ENCODE measurements around the gene CR1. TPM values are rescaled to one million over a fixed set of nuclear protein-coding genes. Genes with fewer than 3 reads are reported as not detected.

The CR1 gene
- total RNA-seq, 6 experiments from 2014 or later: 1.1 to 7.8 (median 2.0) TPM

DNA sequence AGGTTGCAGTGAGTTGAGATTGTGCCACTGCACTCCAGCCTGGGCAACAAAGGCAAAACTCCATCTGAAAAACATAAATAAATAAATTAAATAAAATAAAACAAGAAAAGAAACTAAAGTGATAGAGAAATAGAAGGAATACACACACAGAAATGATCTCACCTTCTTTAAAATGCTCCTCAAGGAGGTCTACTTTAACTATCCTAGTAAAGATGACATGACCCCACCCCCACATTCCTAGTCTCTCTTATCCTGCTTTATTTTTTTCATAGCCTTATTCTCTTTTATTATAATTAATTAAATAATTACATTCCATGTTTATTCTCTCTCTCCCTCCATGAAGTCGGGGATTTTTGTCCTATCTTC, 131.0 kb downstream of the CR1 start:
- DNase-seq: no peak

DNA sequence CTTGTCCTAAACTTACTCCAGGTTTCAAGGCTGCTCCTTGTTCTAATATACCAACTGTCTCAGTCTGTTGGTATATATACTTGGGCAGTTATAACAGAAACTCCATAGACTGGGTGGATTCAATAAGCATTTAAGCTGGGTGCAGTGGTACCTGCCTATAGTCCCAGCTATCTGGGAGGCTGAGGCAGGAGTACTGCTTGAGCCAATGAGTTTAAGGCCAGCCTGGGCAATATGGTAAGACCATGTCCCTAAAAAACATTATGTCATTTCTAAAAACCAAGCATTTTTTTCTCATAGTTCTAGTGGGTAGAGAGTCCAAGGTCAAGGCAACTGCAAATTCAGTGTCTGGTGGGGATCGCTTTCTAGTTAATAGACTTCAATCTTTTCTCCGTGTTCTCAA, 131.5 kb downstream of the CR1 start:
- Histone ChIP-seq H3K9me3 (no peaks in the 10 kb centered on the region), H3K27ac (no peak overlapping the region), H3K4me1 (no peaks in the 10 kb centered on the region), H3K36me3 (no peaks in the 10 kb centered on the region), H3K27me3 (no peaks in the 10 kb centered on the region), H3K4me3 (no peak overlapping the region)
- TF ChIP-seq POLR2A (IDR thresholded peaks at IDR 0.05): no peak
- TF ChIP-seq, protein P1, sequence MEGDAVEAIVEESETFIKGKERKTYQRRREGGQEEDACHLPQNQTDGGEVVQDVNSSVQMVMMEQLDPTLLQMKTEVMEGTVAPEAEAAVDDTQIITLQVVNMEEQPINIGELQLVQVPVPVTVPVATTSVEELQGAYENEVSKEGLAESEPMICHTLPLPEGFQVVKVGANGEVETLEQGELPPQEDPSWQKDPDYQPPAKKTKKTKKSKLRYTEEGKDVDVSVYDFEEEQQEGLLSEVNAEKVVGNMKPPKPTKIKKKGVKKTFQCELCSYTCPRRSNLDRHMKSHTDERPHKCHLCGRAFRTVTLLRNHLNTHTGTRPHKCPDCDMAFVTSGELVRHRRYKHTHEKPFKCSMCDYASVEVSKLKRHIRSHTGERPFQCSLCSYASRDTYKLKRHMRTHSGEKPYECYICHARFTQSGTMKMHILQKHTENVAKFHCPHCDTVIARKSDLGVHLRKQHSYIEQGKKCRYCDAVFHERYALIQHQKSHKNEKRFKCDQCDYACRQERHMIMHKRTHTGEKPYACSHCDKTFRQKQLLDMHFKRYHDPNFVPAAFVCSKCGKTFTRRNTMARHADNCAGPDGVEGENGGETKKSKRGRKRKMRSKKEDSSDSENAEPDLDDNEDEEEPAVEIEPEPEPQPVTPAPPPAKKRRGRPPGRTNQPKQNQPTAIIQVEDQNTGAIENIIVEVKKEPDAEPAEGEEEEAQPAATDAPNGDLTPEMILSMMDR (IDR thresholded peaks at IDR 0.05): no peak
- intact Hi-C loops (cut with DNase I): no loop called here
- DNase-seq (no peak), ATAC-seq (no peak)
- 92% methylated on average over 2 of the region's 2 CpGs for WGBS (ENCODE audit: insufficient coverage, low coverage, low lambda C conversion rate, missing lambda C conversion rate)

More for the DNA sequence above, 131.0 kb downstream of the CR1 start:
- no peaks in the 10 kb centered on the region for H3K4me1 ChIP-seq
- no peak overlapping the region for H3K27ac ChIP-seq
- H3K27me3 ChIP-seq: no peaks in the 10 kb centered on the region
- no peak for TF ChIP-seq POLR2A (IDR thresholded peaks at IDR 0.05)
- TF ChIP-seq, protein P1 (IDR thresholded peaks at IDR 0.05): no peak
- H3K4me3 ChIP-seq: no peak overlapping the region
- H3K9me3 ChIP-seq: no peaks in the 10 kb centered on the region
- no peaks in the 10 kb centered on the region for H3K36me3 ChIP-seq
- WGBS (ENCODE audit: insufficient coverage, low coverage, low lambda C conversion rate, missing lambda C conversion rate): 92% methylated on average over 1 of the region's 1 CpG
- no peak for ATAC-seq
- intact Hi-C loops (cut with DNase I): no loop called here

- no peak overlapping the region for H3K4me3 ChIP-seq
- no peaks in the 10 kb centered on the region for H3K4me1 ChIP-seq
- DNase-seq: no peak
- 31% methylated on average over 5 of the region's 5 CpGs for WGBS (ENCODE audit: insufficient coverage, low coverage, low lambda C conversion rate, missing lambda C conversion rate)
- no peak overlapping the region for H3K27ac ChIP-seq
- no peak for ATAC-seq
- TF ChIP-seq, protein P1 (IDR thresholded peaks at IDR 0.05): no peak
- TF ChIP-seq POLR2A (IDR thresholded peaks at IDR 0.05): no peak
- no peaks in the 10 kb centered on the region for H3K9me3 ChIP-seq
- no peaks in the 10 kb centered on the region for H3K27me3 ChIP-seq
- H3K36me3 ChIP-seq: no peaks in the 10 kb centered on the region
- intact Hi-C loops (cut with DNase I): no loop called here
Observed at GRCh38 chr1:207628776-207629175, 132.8 kb downstream of the CR1 start.

GRCh38 chr1:207631137-207631536, 135.2 kb downstream of the CR1 start:
- WGBS (ENCODE audit: insufficient coverage, low coverage, low lambda C conversion rate, missing lambda C conversion rate): 43% methylated on average over 1 of the region's 1 CpG

More at GRCh38 chr1:207631137-207631536, 135.2 kb downstream of the CR1 start:
- intact Hi-C loops (cut with DNase I): no loop called here
- Histone ChIP-seq H3K36me3 (no peaks in the 10 kb centered on the region), H3K27ac (no peak overlapping the region), H3K9me3 (no peaks in the 10 kb centered on the region), H3K4me3 (no peak overlapping the region), H3K27me3 (no peaks in the 10 kb centered on the region), H3K4me1 (no peaks in the 10 kb centered on the region)
- no peak for ATAC-seq
- no peak for DNase-seq
- TF ChIP-seq, protein P1 (IDR thresholded peaks at IDR 0.05): no peak
- TF ChIP-seq POLR2A (IDR thresholded peaks at IDR 0.05): no peak

Measured in right lobe of liver (tissue), 6 donors.